Activated CD4-positive, alpha-beta T cell treated with anti-CD3 and anti-CD28 coated beads for 36 hours (primary cell): ENCODE data around the gene CYSTM1. TPM values are rescaled to one million over a fixed set of nuclear protein-coding genes. Genes with fewer than 3 reads are reported as not detected.

Source experiments
- ATAC-seq: fragments of 200-7000 bp; cut with Tn5 transposase; one replicate; pipeline ENCODE4 v1.10.0; 2021; ENCODE audit warnings: mild to moderate bottlenecking, moderate library complexity
- CTCF ChIA-PET: fragments of 350-600 bp; sonication (Branson Sonifier 250); formaldehyde crosslinking; loops from one replicate; lab custom pipeline; 2021; ENCODE audit warnings: antibody characterized with exemption; lab: Charles Lee
- POLR2A ChIA-PET: fragments of 350-600 bp; sonication (Branson Sonifier 250); formaldehyde crosslinking; loops from one replicate; lab custom pipeline; 2021; ENCODE audit warnings: antibody characterized with exemption, inconsistent platforms; lab: Charles Lee
- DNase-seq: peaks from one replicate; pipeline ENCODE4 v3.0.0-alpha.2; 2020
- H3K27ac Mint-ChIP-seq: one replicate; pipeline ENCODE4 v1.8.0; 2021; ENCODE audit warnings: mixed read lengths
- H3K27me3 Mint-ChIP-seq: one replicate; pipeline ENCODE4 v1.8.0; 2021; ENCODE audit warnings: mixed read lengths
- H3K36me3 Mint-ChIP-seq: one replicate; pipeline ENCODE4 v1.8.0; 2021; ENCODE audit warnings: low read depth, mixed read lengths
- H3K4me1 Mint-ChIP-seq: one replicate; pipeline ENCODE4 v1.8.0; 2021; ENCODE audit warnings: mixed read lengths
- H3K4me3 Mint-ChIP-seq: one replicate; pipeline ENCODE4 v1.8.0; 2021; ENCODE audit warnings: mild to moderate bottlenecking, moderate library complexity, mixed read lengths
- H3K9me3 Mint-ChIP-seq: one replicate; pipeline ENCODE4 v1.8.0; 2021; ENCODE audit warnings: low read depth, mixed read lengths
- intact Hi-C, 2 experiments: fragments of 100-400 bp; cut with DNase I in 1 of 2; cut with micrococcal nuclease in 1 of 2; formaldehyde crosslinking; loops; one replicate each; pipeline versions ENCODE4 v1.14.2 to v1.15.1; 2022 to 2024; cut with DNase I, micrococcal nuclease
- total RNA-seq, 2 experiments: library from RNA; stranded (reverse); gene quantifications; one replicate each; pipeline ENCODE4 v1.2.3, GENCODE V29; 2021

CYSTM1 gene
- total RNA-seq, 2 experiments from 2014 or later: 15.2 to 18.7 TPM

GRCh38 chr5:140223567-140223966 is 48.6 kb downstream of the CYSTM1 start:
- ATAC-seq (no peak), DNase-seq (no peak)
- no peaks in the 10 kb centered on the region for H3K27me3 Mint-ChIP-seq
- H3K4me3 Mint-ChIP-seq: no peak overlapping the region
- H3K4me1 Mint-ChIP-seq: peaks cover 30% of the 10 kb centered on the region
- H3K36me3 Mint-ChIP-seq: no peaks in the 10 kb centered on the region
- ChIA-PET CTCF (interaction anchor here (0.6 to 1.4 kb wide), 8 partner anchors 16 to 458 kb away, joined by 3 to 7 read pairs (median 4); no protein-coding TSS in a partner anchor), POLR2A (interaction anchor here (0.7 kb wide), 1 partner anchor 36 kb away, joined by 3 read pairs; no protein-coding TSS in a partner anchor)
- no peak overlapping the region for H3K27ac Mint-ChIP-seq
- intact Hi-C loops: no loop called here
- no peaks in the 10 kb centered on the region for H3K9me3 Mint-ChIP-seq

DNA sequence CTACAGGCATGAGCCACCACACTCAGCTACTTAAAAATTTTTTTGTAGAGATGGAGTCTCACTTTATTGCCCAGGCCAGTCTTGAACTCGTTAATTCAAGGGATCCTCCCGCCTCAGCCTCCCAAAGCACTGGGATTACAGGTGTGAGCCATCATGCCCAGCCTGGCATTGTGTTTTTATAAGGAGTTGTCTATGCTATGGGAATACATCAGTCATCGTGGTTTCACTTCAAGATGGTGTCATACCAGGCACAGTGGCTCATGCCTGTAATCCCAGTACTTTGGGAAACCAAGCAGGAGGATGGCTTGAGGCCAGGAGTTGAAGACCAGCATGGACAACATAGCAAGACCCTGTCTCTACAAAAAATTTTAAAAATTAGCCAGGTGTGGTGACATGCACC is 49.7 kb downstream of the CYSTM1 start:
- intact Hi-C loops: no loop called here
- no peaks in the 10 kb centered on the region for H3K27me3 Mint-ChIP-seq
- DNase-seq (no peak), ATAC-seq (no peak)
- no peak overlapping the region for H3K27ac Mint-ChIP-seq
- H3K9me3 Mint-ChIP-seq: no peaks in the 10 kb centered on the region
- H3K36me3 Mint-ChIP-seq: no peaks in the 10 kb centered on the region
- peaks cover 28% of the 10 kb centered on the region for H3K4me1 Mint-ChIP-seq
- H3K4me3 Mint-ChIP-seq: no peak overlapping the region
- CTCF ChIA-PET: interaction anchor here (1.1 to 1.4 kb wide), 4 partner anchors 17 to 459 kb away, joined by 3 to 5 read pairs (median 3); no protein-coding TSS in a partner anchor
- POLR2A ChIA-PET: no interaction called here

GRCh38 chr5:140225396-140225795 is 50.4 kb downstream of the CYSTM1 start:
- no peaks in the 10 kb centered on the region for H3K27me3 Mint-ChIP-seq
- no peak overlapping the region for H3K4me3 Mint-ChIP-seq
- no peak overlapping the region for H3K27ac Mint-ChIP-seq
- intact Hi-C loops: no loop called here
- ATAC-seq: no peak
- H3K36me3 Mint-ChIP-seq: no peaks in the 10 kb centered on the region
- CTCF ChIA-PET: interaction anchor here (1.1 kb wide), 1 partner anchor 130 kb away, joined by 3 read pairs; no protein-coding TSS in a partner anchor
- POLR2A ChIA-PET: no interaction called here
- no peak for DNase-seq
- no peaks in the 10 kb centered on the region for H3K9me3 Mint-ChIP-seq
- H3K4me1 Mint-ChIP-seq: peaks cover 20% of the 10 kb centered on the region

DNA sequence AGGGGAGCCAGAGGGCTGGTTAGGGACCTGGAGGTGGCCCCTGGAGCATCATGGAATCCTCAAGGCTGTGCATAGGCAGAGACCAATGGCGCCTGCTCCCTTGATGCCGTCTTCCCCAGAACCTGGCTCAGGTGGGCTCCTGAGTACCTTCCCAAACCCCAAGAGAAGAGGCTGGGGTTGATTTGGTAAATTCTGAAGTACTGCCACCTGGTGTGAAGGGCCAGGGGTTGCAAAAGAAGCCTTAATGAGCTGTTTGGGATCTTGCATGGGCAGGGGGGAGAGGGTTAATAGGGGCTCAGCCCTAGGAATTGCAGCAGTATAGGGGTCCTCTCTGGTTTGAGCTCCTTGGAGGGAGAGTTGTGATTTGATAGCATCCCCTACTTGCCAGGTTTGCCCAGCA is 52.1 kb downstream of the CYSTM1 start:
- H3K9me3 Mint-ChIP-seq: no peaks in the 10 kb centered on the region
- ChIA-PET CTCF (interaction anchor here (0.7 to 0.8 kb wide), 2 partner anchors 17 to 53 kb away, joined by 3 read pairs; no protein-coding TSS in a partner anchor), POLR2A (no interaction called here)
- no peak overlapping the region for H3K4me3 Mint-ChIP-seq
- DNase-seq (no peak), ATAC-seq (no peak)
- no peaks in the 10 kb centered on the region for H3K27me3 Mint-ChIP-seq
- peaks cover 5% of the 10 kb centered on the region for H3K4me1 Mint-ChIP-seq
- intact Hi-C loops: no loop called here
- H3K36me3 Mint-ChIP-seq: no peaks in the 10 kb centered on the region
- no peak overlapping the region for H3K27ac Mint-ChIP-seq

DNA sequence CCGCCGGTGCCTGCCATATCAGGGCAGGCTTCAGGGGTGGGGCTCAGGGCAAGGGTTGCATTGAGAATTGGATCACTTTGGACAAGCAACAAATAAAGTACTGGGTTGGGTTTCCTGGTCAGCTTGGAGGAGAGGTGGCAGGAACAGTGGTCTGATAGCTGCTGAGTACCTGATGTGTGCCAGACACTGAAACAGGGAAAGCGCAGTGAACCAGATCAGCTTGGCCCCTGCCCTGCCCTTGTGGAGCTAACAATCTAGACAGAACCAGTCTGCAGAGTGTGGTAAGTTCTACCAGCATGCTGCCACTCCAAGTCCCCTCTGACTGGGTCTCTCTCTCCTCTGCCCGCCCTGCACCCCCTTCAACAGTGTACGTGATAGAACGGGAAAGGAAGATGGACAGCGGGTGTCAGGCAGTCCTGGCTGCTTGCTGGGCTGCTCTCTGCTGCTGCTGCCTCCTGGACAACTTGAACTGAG is 53.4 kb downstream of the CYSTM1 start:
- ChIA-PET POLR2A (no interaction called here), CTCF (interaction anchor here (0.6 to 1.1 kb wide), 2 partner anchors 16 to 782 kb away, joined by 3 to 4 read pairs; no protein-coding TSS in a partner anchor)
- ATAC-seq (no peak), DNase-seq (no peak)
- no peaks in the 10 kb centered on the region for H3K9me3 Mint-ChIP-seq
- H3K4me3 Mint-ChIP-seq: no peak overlapping the region
- no peaks in the 10 kb centered on the region for H3K27me3 Mint-ChIP-seq
- intact Hi-C loops: no loop called here
- H3K27ac Mint-ChIP-seq: no peak overlapping the region
- no peaks in the 10 kb centered on the region for H3K36me3 Mint-ChIP-seq
- no peaks in the 10 kb centered on the region for H3K4me1 Mint-ChIP-seq

DNA sequence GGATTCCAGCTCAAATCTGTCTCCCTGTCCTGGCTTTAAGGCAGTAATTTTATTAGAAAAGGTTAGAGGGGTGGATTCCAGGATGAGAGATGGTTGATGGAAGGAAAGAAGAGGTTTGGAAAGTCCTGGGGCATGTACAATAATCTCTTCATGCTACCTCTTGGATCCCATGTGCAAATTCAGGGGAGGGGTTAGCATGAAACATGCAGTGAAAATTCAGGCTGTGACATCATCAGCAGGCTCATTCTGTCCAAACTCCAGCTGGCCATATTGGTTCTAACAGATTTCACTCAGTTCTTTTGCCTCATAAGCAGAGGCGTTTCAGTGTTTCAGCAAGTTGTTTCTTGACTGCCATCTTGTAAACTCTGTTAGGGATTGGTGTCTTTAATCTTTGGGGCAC is 55.4 kb downstream of the CYSTM1 start:
- ATAC-seq: no peak
- POLR2A ChIA-PET: no interaction called here
- Mint-ChIP-seq H3K4me3 (no peak overlapping the region), H3K36me3 (no peaks in the 10 kb centered on the region), H3K27me3 (no peaks in the 10 kb centered on the region), H3K27ac (no peak overlapping the region), H3K9me3 (no peaks in the 10 kb centered on the region), H3K4me1 (no peaks in the 10 kb centered on the region)
- DNase-seq: no peak
- CTCF ChIA-PET: interaction anchor here (0.6 to 3.5 kb wide), 6 partner anchors 10 to 771 kb away, joined by 3 to 11 read pairs (median 3); no protein-coding TSS in a partner anchor
- intact Hi-C loops: no loop called here

DNA sequence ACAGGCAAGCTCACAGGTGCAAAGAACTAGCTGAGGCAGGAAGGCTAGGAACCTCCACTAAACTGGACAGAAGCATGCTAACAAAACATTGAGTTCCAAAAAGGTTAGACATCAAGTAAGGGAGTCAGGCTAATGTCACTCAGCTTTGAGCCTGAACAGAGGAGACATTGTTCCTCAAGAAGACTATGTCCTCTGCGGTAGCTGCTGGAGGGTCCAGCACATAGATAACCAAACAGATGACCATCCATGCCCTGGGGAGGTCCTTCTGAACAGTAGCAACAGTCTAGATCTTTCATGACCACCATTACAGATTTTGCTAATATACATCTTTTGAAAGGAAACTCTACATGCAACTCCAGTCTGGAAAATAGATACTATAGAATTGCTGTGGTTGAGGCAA is 57.7 kb downstream of the CYSTM1 start:
- Mint-ChIP-seq H3K4me3 (no peak overlapping the region), H3K9me3 (no peaks in the 10 kb centered on the region), H3K4me1 (no peaks in the 10 kb centered on the region), H3K27ac (no peak overlapping the region), H3K36me3 (no peaks in the 10 kb centered on the region), H3K27me3 (no peaks in the 10 kb centered on the region)
- intact Hi-C loops: no loop called here
- no peak for DNase-seq
- ATAC-seq: no peak
- ChIA-PET CTCF (interaction anchor here (0.6 to 3.5 kb wide), 4 partner anchors 8 to 519 kb away, joined by 3 to 11 read pairs (median 6); no protein-coding TSS in a partner anchor), POLR2A (no interaction called here)

GRCh38 chr5:140234377-140234989 is 59.5 kb downstream of the CYSTM1 start:
- intact Hi-C loops: no loop called here
- Mint-ChIP-seq H3K36me3 (no peaks in the 10 kb centered on the region), H3K4me1 (no peaks in the 10 kb centered on the region), H3K27ac (no peak overlapping the region), H3K27me3 (no peaks in the 10 kb centered on the region), H3K9me3 (no peaks in the 10 kb centered on the region), H3K4me3 (no peak overlapping the region)
- ATAC-seq (no peak), DNase-seq (no peak)
- POLR2A ChIA-PET: no interaction called here
- CTCF ChIA-PET: interaction anchor here (0.6 to 2.5 kb wide), 4 partner anchors 10 to 152 kb away, joined by 3 to 9 read pairs (median 4); no protein-coding TSS in a partner anchor

GRCh38 chr5:140235791-140236551 is 61.0 kb downstream of the CYSTM1 start:
- Mint-ChIP-seq H3K9me3 (no peaks in the 10 kb centered on the region), H3K4me3 (no peak overlapping the region), H3K4me1 (peaks cover 2% of the 10 kb centered on the region), H3K27me3 (no peaks in the 10 kb centered on the region), H3K36me3 (no peaks in the 10 kb centered on the region), H3K27ac (no peak overlapping the region)
- intact Hi-C loops: no loop called here
- no peak for ATAC-seq
- CTCF ChIA-PET: interaction anchor here (0.6 to 21.0 kb wide), 7 partner anchors 8 to 127 kb away, joined by 3 to 616 read pairs (median 3); partner anchors contain the start of gene HBEGF
- POLR2A ChIA-PET: no interaction called here
- no peak for DNase-seq

- Mint-ChIP-seq H3K36me3 (no peaks in the 10 kb centered on the region), H3K27ac (no peak overlapping the region), H3K27me3 (no peaks in the 10 kb centered on the region), H3K9me3 (no peaks in the 10 kb centered on the region), H3K4me3 (no peak overlapping the region), H3K4me1 (peaks cover 2% of the 10 kb centered on the region)
- intact Hi-C loops: no loop called here
- DNase-seq: no peak
- ChIA-PET POLR2A (no interaction called here), CTCF (interaction anchor here (0.6 to 21.0 kb wide), 6 partner anchors 12 to 290 kb away, joined by 3 to 616 read pairs (median 3); partner anchors contain the start of gene HBEGF)
- ATAC-seq: no peak
These were observed 62.1 kb downstream of the CYSTM1 start for GRCh38 chr5:140236891-140237598.

GRCh38 chr5:140238756-140239155 is 63.8 kb downstream of the CYSTM1 start:
- intact Hi-C loops: no loop called here
- DNase-seq: no peak
- Mint-ChIP-seq H3K4me1 (peaks cover 2% of the 10 kb centered on the region), H3K27me3 (no peaks in the 10 kb centered on the region), H3K9me3 (no peaks in the 10 kb centered on the region), H3K27ac (no peak overlapping the region), H3K4me3 (no peak overlapping the region), H3K36me3 (no peaks in the 10 kb centered on the region)
- no peak for ATAC-seq
- CTCF ChIA-PET: interaction anchor here (1.1 to 21.0 kb wide), 7 partner anchors 12 to 288 kb away, joined by 3 to 616 read pairs (median 4); partner anchors contain the start of genes HBEGF and PFDN1
- POLR2A ChIA-PET: no interaction called here
